Vagina (tissue), 2 donors: Measurements from ENCODE around the gene PCDH1.

ENCODE experiments used
- POLR2A ChIP-seq, 2 donors: fragments of 450-650 bp; IDR thresholded peaks; one replicate each; pipeline ENCODE4 v1.6.1; 2017; ENCODE audit warnings: antibody characterized with exemption in 2 of 2, mild to moderate bottlenecking in 2 of 2, moderate library complexity in 2 of 2
- TF ChIP-seq, protein P1 (sequence below), 3 experiments: fragments of 450-650 bp in 2 of 3; fragments of 200-600 bp in 1 of 3; sonication (generic) in 1 of 3; IDR thresholded peaks; one replicate each; pipeline ENCODE4 v1.5.1; 2017 to 2019; ENCODE audit warnings: antibody characterized with exemption in 3 of 3, mild to moderate bottlenecking in 2 of 3, moderate library complexity in 2 of 3

DNA sequence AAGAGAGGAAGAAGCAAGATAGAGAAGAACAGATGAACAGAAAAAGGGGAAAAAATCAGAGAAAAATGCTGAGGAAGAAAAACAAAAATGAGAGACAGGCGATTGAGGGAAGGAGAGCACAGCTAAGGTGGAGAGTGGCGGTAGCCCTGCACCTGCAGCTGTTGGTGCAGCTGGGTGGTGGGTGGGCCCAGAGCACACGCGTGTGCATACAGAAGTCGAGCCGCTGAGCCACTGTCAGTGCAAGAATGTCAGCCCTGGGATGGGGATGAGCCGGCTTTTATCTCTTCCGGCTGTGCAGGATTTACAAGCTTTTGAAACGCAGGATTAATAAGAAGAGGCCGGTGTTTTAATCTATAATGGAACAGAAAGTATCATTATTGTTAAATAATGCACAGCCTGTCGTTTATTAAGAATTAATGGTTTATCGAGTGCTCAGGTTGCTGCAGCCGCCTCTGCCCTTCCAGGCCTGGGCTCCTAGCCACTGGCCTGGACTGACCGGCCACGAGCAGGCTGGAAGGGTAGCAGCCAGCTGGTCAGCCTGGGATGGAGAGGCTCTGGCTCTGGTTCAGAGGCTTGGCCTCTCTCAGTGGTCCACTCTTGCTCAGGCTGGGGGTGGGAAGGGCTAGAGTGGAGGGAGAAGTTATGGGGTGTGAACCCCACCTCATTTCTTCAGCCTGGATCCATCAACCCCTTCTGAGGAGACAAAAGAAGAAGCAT, 68.7 kb downstream of the PCDH1 start:
- TF ChIP-seq, protein P1, sequence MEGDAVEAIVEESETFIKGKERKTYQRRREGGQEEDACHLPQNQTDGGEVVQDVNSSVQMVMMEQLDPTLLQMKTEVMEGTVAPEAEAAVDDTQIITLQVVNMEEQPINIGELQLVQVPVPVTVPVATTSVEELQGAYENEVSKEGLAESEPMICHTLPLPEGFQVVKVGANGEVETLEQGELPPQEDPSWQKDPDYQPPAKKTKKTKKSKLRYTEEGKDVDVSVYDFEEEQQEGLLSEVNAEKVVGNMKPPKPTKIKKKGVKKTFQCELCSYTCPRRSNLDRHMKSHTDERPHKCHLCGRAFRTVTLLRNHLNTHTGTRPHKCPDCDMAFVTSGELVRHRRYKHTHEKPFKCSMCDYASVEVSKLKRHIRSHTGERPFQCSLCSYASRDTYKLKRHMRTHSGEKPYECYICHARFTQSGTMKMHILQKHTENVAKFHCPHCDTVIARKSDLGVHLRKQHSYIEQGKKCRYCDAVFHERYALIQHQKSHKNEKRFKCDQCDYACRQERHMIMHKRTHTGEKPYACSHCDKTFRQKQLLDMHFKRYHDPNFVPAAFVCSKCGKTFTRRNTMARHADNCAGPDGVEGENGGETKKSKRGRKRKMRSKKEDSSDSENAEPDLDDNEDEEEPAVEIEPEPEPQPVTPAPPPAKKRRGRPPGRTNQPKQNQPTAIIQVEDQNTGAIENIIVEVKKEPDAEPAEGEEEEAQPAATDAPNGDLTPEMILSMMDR (IDR thresholded peaks at IDR 0.05): no peak
- TF ChIP-seq POLR2A (IDR thresholded peaks at IDR 0.05): no peak
